Activated CD8-positive, alpha-beta T cell treated with anti-CD3 and anti-CD28 coated beads for 36 hours (primary cell): ENCODE results near the gene FAM171A2. TPM values are rescaled to one million over a fixed set of nuclear protein-coding genes. Genes with fewer than 3 reads are reported as not detected.
A peak's percentile ranks its signal among the peaks of the same experiment; 100 is the strongest.
"Not testable (repeated sequence)": the region's sequence is repeated elsewhere in the genome, so short reads cannot be mapped to it uniquely, and the experiment has no call there.

ENCODE experiments used
- ATAC-seq: fragments of 200-7000 bp; cut with Tn5 transposase; one replicate; pipeline ENCODE4 v1.10.0; 2021; ENCODE audit warnings: mild to moderate bottlenecking, moderate library complexity
- CTCF ChIA-PET: fragments of 350-600 bp; sonication (Branson Sonifier 250); formaldehyde crosslinking; loops from one replicate; lab custom pipeline; 2021; ENCODE audit warnings: antibody characterized with exemption; lab: Charles Lee
- POLR2A ChIA-PET: fragments of 350-600 bp; sonication (Branson Sonifier 250); formaldehyde crosslinking; loops from one replicate; lab custom pipeline; 2021; ENCODE audit warnings: antibody characterized with exemption; lab: Charles Lee
- DNase-seq: peaks from one replicate; pipeline ENCODE4 v3.0.0-alpha.2; 2020
- H3K27ac Mint-ChIP-seq: one replicate; pipeline ENCODE4 v1.8.0; 2021; ENCODE audit warnings: mild to moderate bottlenecking, mixed read lengths
- H3K27me3 Mint-ChIP-seq: one replicate; pipeline ENCODE4 v1.8.0; 2021; ENCODE audit warnings: mixed read lengths
- H3K36me3 Mint-ChIP-seq: one replicate; pipeline ENCODE4 v1.8.0; 2021; ENCODE audit warnings: low read depth, mixed read lengths
- H3K4me1 Mint-ChIP-seq: one replicate; pipeline ENCODE4 v1.8.0; 2021; ENCODE audit warnings: low read depth, mixed read lengths
- H3K4me3 Mint-ChIP-seq: one replicate; pipeline ENCODE4 v1.8.0; 2021; ENCODE audit warnings: mild to moderate bottlenecking, moderate library complexity, mixed read lengths
- H3K9me3 Mint-ChIP-seq: one replicate; pipeline ENCODE4 v1.8.0; 2021; ENCODE audit warnings: mixed read lengths
- intact Hi-C: fragments of 100-400 bp; cut with micrococcal nuclease; formaldehyde crosslinking; loops from one replicate; pipeline ENCODE4 v1.10.0; 2022
- total RNA-seq, 2 experiments: library from RNA; stranded (reverse); gene quantifications; one replicate each; pipeline ENCODE4 v1.2.3, GENCODE V29; 2021
- TF ChIP-seq, protein P1 (sequence below): fragments of 200-600 bp; IDR thresholded peaks from one replicate; pipeline ENCODE4 v1.8.0; 2022; ENCODE audit warnings: antibody characterized with exemption, mild to moderate bottlenecking

Gene FAM171A2
- total RNA-seq, 2 experiments from 2014 or later = 0.43 to 0.78 TPM

- ChIA-PET CTCF (interaction anchor here (0.7 to 6.4 kb wide), 33 partner anchors 10 to 208 kb away, joined by 3 to 63 read pairs (median 5); partner anchors contain the start of genes FAM171A2, GRN, HDAC5 and SLC4A1), POLR2A (interaction anchor here (0.7 to 2.2 kb wide), 8 partner anchors 14 to 340 kb away, joined by 3 to 6 read pairs (median 3); partner anchors contain the start of genes GPATCH8, GRN and RUNDC3A)
- ATAC-seq = peak; percentile 55
Observed at GRCh38 chr17:44331249-44331760, 32.3 kb downstream of the FAM171A2 start.

GRCh38 chr17:44330263-44330662 lies 33.4 kb downstream of the FAM171A2 start:
- POLR2A ChIA-PET = interaction anchor here (0.9 kb wide), 1 partner anchor 17 kb away, joined by 3 read pairs; no protein-coding TSS in a partner anchor
- not testable (repeated sequence) for H3K4me3 Mint-ChIP-seq, DNase-seq, ATAC-seq, H3K27ac Mint-ChIP-seq, H3K27me3 Mint-ChIP-seq, H3K36me3 Mint-ChIP-seq, H3K9me3 Mint-ChIP-seq
- intact Hi-C loops = loop anchor here (5.0 kb wide), 1 partner anchor 128 kb away; no protein-coding TSS in a partner anchor
- CTCF ChIA-PET = interaction anchor here (0.7 to 6.4 kb wide), 21 partner anchors 10 to 207 kb away, joined by 3 to 63 read pairs (median 8); partner anchors contain the start of genes FAM171A2, GRN, HDAC5 and TMUB2
- H3K4me1 Mint-ChIP-seq = peaks cover 19% of the 10 kb centered on the region

More at GRCh38 chr17:44331249-44331760, 32.3 kb downstream of the FAM171A2 start:
- peaks cover 14% of the 10 kb centered on the region for H3K4me1 Mint-ChIP-seq
- H3K4me3 Mint-ChIP-seq = no peak overlapping the region
- H3K27ac Mint-ChIP-seq = no peak overlapping the region
- no peaks in the 10 kb centered on the region for H3K36me3 Mint-ChIP-seq
- H3K9me3 Mint-ChIP-seq = no peaks in the 10 kb centered on the region
- peak; percentile 89 for DNase-seq
- TF ChIP-seq, protein P1, sequence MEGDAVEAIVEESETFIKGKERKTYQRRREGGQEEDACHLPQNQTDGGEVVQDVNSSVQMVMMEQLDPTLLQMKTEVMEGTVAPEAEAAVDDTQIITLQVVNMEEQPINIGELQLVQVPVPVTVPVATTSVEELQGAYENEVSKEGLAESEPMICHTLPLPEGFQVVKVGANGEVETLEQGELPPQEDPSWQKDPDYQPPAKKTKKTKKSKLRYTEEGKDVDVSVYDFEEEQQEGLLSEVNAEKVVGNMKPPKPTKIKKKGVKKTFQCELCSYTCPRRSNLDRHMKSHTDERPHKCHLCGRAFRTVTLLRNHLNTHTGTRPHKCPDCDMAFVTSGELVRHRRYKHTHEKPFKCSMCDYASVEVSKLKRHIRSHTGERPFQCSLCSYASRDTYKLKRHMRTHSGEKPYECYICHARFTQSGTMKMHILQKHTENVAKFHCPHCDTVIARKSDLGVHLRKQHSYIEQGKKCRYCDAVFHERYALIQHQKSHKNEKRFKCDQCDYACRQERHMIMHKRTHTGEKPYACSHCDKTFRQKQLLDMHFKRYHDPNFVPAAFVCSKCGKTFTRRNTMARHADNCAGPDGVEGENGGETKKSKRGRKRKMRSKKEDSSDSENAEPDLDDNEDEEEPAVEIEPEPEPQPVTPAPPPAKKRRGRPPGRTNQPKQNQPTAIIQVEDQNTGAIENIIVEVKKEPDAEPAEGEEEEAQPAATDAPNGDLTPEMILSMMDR = peak; percentile 88
- H3K27me3 Mint-ChIP-seq = no peaks in the 10 kb centered on the region
- intact Hi-C loops = loop anchor here (5.0 kb wide), 1 partner anchor 129 kb away; no protein-coding TSS in a partner anchor

- not testable (repeated sequence) for ATAC-seq, DNase-seq, H3K4me3 Mint-ChIP-seq, H3K27me3 Mint-ChIP-seq, H3K27ac Mint-ChIP-seq, H3K9me3 Mint-ChIP-seq, H3K36me3 Mint-ChIP-seq
- POLR2A ChIA-PET = interaction anchor here (0.9 kb wide), 1 partner anchor 18 kb away, joined by 3 read pairs; no protein-coding TSS in a partner anchor
- intact Hi-C loops = loop anchor here (5.0 kb wide), 1 partner anchor 112 kb away; the partner anchor contains the start of gene UBTF
- CTCF ChIA-PET = interaction anchor here (2.3 to 6.4 kb wide), 5 partner anchors 9 to 161 kb away, joined by 9 to 63 read pairs (median 45); partner anchors contain the start of gene GRN
- peaks cover 19% of the 10 kb centered on the region for H3K4me1 Mint-ChIP-seq
Observed at GRCh38 chr17:44329516-44329915, 34.1 kb downstream of the FAM171A2 start.

GRCh38 chr17:44327715-44328449 lies 35.8 kb downstream of the FAM171A2 start:
- intact Hi-C loops = loop anchor here (5.0 kb wide), 1 partner anchor 111 kb away; the partner anchor contains the start of gene UBTF
- peak overlapping the region; percentile 14 for H3K27ac Mint-ChIP-seq
- ChIA-PET POLR2A (interaction anchor here (0.7 to 5.3 kb wide), 7 partner anchors 10 to 118 kb away, joined by 3 to 38 read pairs (median 5); partner anchors contain the start of genes GRN and UBTF), CTCF (interaction anchor here (0.9 to 1.4 kb wide), 7 partner anchors 12 to 123 kb away, joined by 3 to 10 read pairs (median 4); no protein-coding TSS in a partner anchor)
- no peak for DNase-seq
- H3K27me3 Mint-ChIP-seq = no peaks in the 10 kb centered on the region
- TF ChIP-seq, protein P1 = no peak
- peak overlapping the region; percentile 24 for H3K4me3 Mint-ChIP-seq
- ATAC-seq = no peak
- no peaks in the 10 kb centered on the region for H3K9me3 Mint-ChIP-seq
- H3K36me3 Mint-ChIP-seq = peaks cover 5% of the 10 kb centered on the region
- H3K4me1 Mint-ChIP-seq = peaks cover 29% of the 10 kb centered on the region

GRCh38 chr17:44326861-44327444 lies 36.7 kb downstream of the FAM171A2 start:
- peak overlapping the region; percentile 67 for H3K4me3 Mint-ChIP-seq
- peaks cover 34% of the 10 kb centered on the region for H3K4me1 Mint-ChIP-seq
- H3K27ac Mint-ChIP-seq = peak overlapping the region; percentile 91
- ATAC-seq (peak; percentile 71), DNase-seq (peak; percentile 95)
- peaks cover 11% of the 10 kb centered on the region for H3K36me3 Mint-ChIP-seq
- TF ChIP-seq, protein P1 = no peak
- H3K9me3 Mint-ChIP-seq = no peaks in the 10 kb centered on the region
- POLR2A ChIA-PET = interaction anchor here (0.7 to 5.3 kb wide), 6 partner anchors 19 to 141 kb away, joined by 3 to 38 read pairs (median 4); partner anchors contain the start of genes GRN and UBTF
- no peaks in the 10 kb centered on the region for H3K27me3 Mint-ChIP-seq
- CTCF ChIA-PET = interaction anchor here (0.9 to 1.2 kb wide), 6 partner anchors 18 to 122 kb away, joined by 4 to 22 read pairs (median 5); partner anchors contain the start of genes FAM171A2 and GRN
- intact Hi-C loops = loop anchor here (5.0 kb wide), 1 partner anchor 110 kb away; the partner anchor contains the start of gene UBTF
